ENCODE measurements around the gene PRUNE2.

DNA sequence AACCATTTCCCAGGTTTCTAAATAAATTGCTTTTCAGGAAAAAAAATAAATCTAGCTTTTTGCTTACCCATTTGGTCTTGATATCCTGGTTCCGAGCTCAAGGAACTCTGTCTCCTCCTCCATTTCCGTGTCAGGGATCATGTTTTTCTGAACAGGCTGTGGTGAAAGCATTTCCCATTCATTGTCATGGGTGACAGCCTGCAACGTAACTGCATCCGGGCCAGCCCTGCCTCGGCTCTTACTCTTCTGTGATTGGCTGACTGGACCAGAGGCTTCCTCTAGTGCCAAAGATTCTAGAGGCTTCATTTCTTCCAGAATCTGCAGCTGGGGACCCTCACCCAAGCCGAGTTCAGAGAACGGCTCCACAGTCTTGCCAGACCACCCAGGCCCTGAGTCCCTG is 202.6 kb downstream of the PRUNE2 start:
- TF ChIP-seq, protein P1, sequence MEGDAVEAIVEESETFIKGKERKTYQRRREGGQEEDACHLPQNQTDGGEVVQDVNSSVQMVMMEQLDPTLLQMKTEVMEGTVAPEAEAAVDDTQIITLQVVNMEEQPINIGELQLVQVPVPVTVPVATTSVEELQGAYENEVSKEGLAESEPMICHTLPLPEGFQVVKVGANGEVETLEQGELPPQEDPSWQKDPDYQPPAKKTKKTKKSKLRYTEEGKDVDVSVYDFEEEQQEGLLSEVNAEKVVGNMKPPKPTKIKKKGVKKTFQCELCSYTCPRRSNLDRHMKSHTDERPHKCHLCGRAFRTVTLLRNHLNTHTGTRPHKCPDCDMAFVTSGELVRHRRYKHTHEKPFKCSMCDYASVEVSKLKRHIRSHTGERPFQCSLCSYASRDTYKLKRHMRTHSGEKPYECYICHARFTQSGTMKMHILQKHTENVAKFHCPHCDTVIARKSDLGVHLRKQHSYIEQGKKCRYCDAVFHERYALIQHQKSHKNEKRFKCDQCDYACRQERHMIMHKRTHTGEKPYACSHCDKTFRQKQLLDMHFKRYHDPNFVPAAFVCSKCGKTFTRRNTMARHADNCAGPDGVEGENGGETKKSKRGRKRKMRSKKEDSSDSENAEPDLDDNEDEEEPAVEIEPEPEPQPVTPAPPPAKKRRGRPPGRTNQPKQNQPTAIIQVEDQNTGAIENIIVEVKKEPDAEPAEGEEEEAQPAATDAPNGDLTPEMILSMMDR (IDR thresholded peaks at IDR 0.05; ENCODE audit: insufficient read depth, low read length): no peak
- TF ChIP-seq GABPA (IDR thresholded peaks at IDR 0.05; ENCODE audit: low read depth) (no peak), POLR2AphosphoS5 (IDR thresholded peaks at IDR 0.05; ENCODE audit: low read depth) (no peak), SPI1 (IDR thresholded peaks at IDR 0.05; ENCODE audit: borderline replicate concordance, low read depth) (no peak)
- TF ChIP-seq, protein P2, sequence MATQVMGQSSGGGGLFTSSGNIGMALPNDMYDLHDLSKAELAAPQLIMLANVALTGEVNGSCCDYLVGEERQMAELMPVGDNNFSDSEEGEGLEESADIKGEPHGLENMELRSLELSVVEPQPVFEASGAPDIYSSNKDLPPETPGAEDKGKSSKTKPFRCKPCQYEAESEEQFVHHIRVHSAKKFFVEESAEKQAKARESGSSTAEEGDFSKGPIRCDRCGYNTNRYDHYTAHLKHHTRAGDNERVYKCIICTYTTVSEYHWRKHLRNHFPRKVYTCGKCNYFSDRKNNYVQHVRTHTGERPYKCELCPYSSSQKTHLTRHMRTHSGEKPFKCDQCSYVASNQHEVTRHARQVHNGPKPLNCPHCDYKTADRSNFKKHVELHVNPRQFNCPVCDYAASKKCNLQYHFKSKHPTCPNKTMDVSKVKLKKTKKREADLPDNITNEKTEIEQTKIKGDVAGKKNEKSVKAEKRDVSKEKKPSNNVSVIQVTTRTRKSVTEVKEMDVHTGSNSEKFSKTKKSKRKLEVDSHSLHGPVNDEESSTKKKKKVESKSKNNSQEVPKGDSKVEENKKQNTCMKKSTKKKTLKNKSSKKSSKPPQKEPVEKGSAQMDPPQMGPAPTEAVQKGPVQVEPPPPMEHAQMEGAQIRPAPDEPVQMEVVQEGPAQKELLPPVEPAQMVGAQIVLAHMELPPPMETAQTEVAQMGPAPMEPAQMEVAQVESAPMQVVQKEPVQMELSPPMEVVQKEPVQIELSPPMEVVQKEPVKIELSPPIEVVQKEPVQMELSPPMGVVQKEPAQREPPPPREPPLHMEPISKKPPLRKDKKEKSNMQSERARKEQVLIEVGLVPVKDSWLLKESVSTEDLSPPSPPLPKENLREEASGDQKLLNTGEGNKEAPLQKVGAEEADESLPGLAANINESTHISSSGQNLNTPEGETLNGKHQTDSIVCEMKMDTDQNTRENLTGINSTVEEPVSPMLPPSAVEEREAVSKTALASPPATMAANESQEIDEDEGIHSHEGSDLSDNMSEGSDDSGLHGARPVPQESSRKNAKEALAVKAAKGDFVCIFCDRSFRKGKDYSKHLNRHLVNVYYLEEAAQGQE (IDR thresholded peaks at IDR 0.05; ENCODE audit: insufficient replicate concordance, low read depth): no peak

All from HL-60 (cell line).